Ureter (tissue), 1 donor: ENCODE data around the gene NTM. TPM values are rescaled to one million over a fixed set of nuclear protein-coding genes. Genes with fewer than 3 reads are reported as not detected.

Experiments
- DNase-seq: peaks from one replicate; pipeline ENCODE4 v3.0.0-alpha.2; 2020; ENCODE audit warnings: low spot score
- total RNA-seq: library from RNA; stranded (reverse); gene quantifications from one replicate; pipeline ENCODE4 v1.2.4, GENCODE V29; 2023
- donor health status: DM: yes; HTN: yes; CAD: no.

Gene NTM
- total RNA-seq, 1 donor from 2014 or later, result 9.9 TPM

- DNase-seq, result no peak
These were observed 701.8 kb downstream of the NTM start for GRCh38 chr11:132072044-132072857.

- DNase-seq, result no peak
These were observed 702.4 kb downstream of the NTM start for GRCh38 chr11:132072858-132073211.

- no peak for DNase-seq
These were observed 703.4 kb downstream of the NTM start for GRCh38 chr11:132073787-132074186.

GRCh38 chr11:132075447-132075846 is 705.0 kb downstream of the NTM start:
- DNase-seq, result no peak

GRCh38 chr11:132077416-132077815 is 707.0 kb downstream of the NTM start:
- no peak for DNase-seq

- no peak for DNase-seq
These were observed 708.1 kb downstream of the NTM start for GRCh38 chr11:132078264-132079076.

- DNase-seq, result no peak
These were observed 709.7 kb downstream of the NTM start for GRCh38 chr11:132080127-132080526.

GRCh38 chr11:132082566-132082965 is 712.2 kb downstream of the NTM start:
- no peak for DNase-seq

- no peak for DNase-seq
These were observed 714.0 kb downstream of the NTM start for GRCh38 chr11:132084433-132084832.

- DNase-seq, result no peak
These were observed 716.7 kb downstream of the NTM start for GRCh38 chr11:132087148-132087547.

- no peak for DNase-seq
These were observed 718.1 kb downstream of the NTM start for GRCh38 chr11:132088551-132088950.

GRCh38 chr11:132093536-132094259 is 723.3 kb downstream of the NTM start:
- DNase-seq, result no peak

- DNase-seq, result no peak
These were observed 724.2 kb downstream of the NTM start for GRCh38 chr11:132094598-132094997.

- DNase-seq, result no peak
These were observed 725.1 kb downstream of the NTM start for GRCh38 chr11:132095230-132096131.

GRCh38 chr11:132096132-132096825 is 725.9 kb downstream of the NTM start:
- DNase-seq, result no peak

GRCh38 chr11:132099692-132100091 is 729.3 kb downstream of the NTM start:
- no peak for DNase-seq

- DNase-seq, result no peak
These were observed 730.2 kb downstream of the NTM start for GRCh38 chr11:132100583-132100982.

GRCh38 chr11:132101881-132102280 is 731.5 kb downstream of the NTM start:
- DNase-seq, result no peak

GRCh38 chr11:132103021-132103420 is 732.6 kb downstream of the NTM start:
- DNase-seq, result no peak

GRCh38 chr11:132106096-132106982 is 735.9 kb downstream of the NTM start:
- no peak for DNase-seq
